ENCODE measurements around the gene SFT2D2.

The SFT2D2 gene

DNA sequence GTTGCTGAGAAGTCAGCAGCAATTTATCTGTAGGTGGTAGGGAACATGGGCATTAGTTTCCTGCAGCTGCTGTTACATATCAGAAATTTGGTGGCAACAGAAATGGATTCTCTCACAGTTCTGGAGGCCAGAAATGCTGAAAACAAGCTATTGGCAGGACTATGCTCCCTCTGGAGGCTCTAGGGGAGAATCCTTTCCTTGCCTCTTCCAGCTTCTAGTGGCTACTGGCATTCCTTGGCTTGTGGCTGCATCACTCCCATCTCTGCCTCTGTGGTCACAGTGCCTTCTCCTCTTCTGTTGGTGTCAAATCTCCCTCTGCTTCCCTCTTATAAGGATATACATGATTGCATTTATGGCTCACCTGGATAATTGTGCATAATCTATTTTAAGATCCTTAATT, 2.5 kb upstream of the SFT2D2 start:
- TF ChIP-seq, protein P1, sequence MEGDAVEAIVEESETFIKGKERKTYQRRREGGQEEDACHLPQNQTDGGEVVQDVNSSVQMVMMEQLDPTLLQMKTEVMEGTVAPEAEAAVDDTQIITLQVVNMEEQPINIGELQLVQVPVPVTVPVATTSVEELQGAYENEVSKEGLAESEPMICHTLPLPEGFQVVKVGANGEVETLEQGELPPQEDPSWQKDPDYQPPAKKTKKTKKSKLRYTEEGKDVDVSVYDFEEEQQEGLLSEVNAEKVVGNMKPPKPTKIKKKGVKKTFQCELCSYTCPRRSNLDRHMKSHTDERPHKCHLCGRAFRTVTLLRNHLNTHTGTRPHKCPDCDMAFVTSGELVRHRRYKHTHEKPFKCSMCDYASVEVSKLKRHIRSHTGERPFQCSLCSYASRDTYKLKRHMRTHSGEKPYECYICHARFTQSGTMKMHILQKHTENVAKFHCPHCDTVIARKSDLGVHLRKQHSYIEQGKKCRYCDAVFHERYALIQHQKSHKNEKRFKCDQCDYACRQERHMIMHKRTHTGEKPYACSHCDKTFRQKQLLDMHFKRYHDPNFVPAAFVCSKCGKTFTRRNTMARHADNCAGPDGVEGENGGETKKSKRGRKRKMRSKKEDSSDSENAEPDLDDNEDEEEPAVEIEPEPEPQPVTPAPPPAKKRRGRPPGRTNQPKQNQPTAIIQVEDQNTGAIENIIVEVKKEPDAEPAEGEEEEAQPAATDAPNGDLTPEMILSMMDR (IDR thresholded peaks at IDR 0.05; ENCODE audit: insufficient read depth, low read depth, low read length, missing control alignments), result no peak
- no peak overlapping the region for H3K4me3 ChIP-seq (ENCODE audit: low read depth, low read length)
- no peak for DNase-seq (ENCODE audit: low read depth)

DNA sequence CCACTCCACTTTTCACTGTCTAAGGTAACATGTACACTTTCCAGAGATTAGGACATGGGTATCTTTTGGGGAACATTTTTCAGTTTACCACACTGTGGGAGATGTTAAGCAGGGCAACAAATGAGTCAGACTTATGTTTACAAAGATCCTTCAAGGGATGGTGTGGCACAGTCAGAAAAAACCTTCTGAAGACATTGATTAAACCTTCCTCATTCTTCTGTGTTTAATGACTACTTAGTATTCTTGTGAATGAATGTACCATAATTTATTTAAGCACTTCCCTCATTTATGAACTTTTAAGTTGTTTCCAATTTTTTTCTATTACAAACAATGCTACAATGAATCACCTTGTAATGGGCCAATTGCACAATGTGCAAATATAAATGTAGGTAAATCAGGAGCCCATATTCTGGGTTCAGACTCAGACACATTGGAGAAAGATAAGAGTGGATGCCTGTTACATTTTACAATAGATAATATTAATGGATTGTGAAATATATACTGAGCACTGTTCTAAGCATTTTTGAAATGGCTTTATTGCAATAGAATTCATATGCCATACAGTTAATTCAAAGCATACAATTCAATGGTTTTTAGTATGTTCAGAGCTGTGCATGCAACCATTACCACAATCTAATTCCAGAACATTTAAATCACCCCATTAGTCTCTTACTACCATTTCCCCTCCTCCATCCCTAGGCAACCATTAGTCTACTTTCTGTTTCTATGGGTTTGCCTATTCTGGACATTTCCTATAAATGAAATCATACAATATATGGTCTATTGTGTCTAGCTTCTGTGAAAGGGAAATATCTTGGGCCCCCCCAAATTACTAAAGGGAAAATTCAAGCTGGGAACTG, 1.9 kb upstream of the SFT2D2 start:
- TF ChIP-seq, protein P1 (IDR thresholded peaks at IDR 0.05; ENCODE audit: insufficient read depth, low read depth, low read length, missing control alignments), result no peak
- DNase-seq (ENCODE audit: low read depth), result no peak
- no peak overlapping the region for H3K4me3 ChIP-seq (ENCODE audit: low read depth, low read length)

DNA sequence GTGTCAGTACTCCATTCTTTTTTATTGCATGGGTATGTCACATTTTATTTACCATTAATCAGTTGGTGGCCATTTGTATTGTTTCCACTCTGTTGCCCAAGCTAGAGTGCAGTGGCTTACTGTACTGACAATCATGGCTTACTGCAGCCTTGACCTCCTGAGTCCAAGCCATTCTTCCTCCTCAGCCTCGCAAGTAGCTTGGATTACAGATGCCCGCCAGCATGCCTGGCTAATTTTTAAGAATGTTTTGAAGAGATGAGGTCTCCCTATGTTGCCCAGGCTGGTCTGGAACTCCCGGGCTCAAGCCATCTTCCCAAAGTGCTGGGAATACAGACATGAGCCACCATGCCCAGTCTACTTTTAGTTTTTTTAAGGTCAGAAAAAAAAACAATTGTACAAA, 813 bp upstream of the SFT2D2 start:
- TF ChIP-seq, protein P1 (IDR thresholded peaks at IDR 0.05; ENCODE audit: insufficient read depth, low read depth, low read length, missing control alignments), result no peak
- peak; percentile 21 for DNase-seq (ENCODE audit: low read depth)
- peak overlapping the region; percentile 97 for H3K4me3 ChIP-seq (ENCODE audit: low read depth, low read length)

DNA sequence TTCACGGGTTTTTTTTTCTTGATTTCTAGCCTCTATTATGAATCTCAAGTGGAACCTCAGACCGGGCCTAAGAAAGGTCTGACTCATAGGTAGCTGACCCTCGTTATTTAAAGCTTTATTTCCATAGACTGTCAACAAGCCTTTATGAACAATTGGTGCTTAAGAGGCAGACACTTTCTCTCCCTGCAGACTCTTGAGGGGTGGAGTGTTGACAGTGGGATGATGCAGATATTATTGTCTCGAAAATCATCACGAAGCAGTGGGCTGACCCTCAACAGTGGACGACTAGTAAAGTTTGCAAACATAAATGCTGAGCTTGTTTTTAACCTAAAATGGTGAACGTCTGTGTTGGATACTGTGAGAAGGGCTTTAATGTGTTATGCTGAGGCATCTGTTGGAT, 1.8 kb downstream of the SFT2D2 start:
- TF ChIP-seq, protein P1 (IDR thresholded peaks at IDR 0.05; ENCODE audit: insufficient read depth, low read depth, low read length, missing control alignments), result no peak
- DNase-seq (ENCODE audit: low read depth), result peak; percentile 52
- peak overlapping the region; percentile 97 for H3K4me3 ChIP-seq (ENCODE audit: low read depth, low read length)

DNA sequence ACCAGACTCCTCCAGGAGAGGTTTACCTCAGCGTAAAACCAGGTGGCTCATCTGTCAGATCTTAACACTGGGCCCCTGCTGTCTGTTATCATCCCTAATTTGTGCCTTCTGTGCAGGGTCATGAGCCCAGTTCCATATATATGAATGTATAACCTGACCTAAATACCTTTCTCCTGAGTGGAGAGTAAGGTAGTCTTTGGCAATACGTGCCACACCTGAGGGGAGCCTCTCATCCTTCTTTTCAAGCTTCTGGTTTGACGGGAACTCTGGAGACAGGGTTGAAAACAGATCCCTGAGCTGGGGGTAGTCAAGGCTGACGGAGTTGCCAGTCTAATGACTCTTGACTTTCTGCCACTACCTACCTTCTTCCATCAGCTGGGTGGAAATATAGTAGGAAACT, 4.1 kb downstream of the SFT2D2 start:
- TF ChIP-seq, protein P1 (IDR thresholded peaks at IDR 0.05; ENCODE audit: insufficient read depth, low read depth, low read length, missing control alignments), result no peak
- no peak for DNase-seq (ENCODE audit: low read depth)
- no peak overlapping the region for H3K4me3 ChIP-seq (ENCODE audit: low read depth, low read length)

DNA sequence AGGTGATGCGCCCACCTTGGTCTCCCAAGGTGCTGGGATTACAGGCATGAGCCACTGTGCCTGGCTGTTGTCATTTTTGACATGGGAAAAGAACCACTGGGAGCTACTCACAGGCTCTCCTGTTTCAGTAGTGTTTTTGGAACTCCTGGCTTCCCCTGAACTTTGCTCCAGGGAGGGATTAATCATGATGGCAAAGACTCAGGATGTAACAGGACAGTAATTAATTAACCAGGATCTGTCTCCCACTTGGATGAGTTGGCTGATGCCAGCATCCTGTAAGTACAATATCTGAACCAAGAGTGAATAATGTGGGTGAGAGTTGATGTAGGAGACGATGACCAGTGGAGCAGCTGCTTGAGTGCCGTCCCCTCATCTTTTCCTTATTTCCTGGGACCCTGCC, 4.9 kb downstream of the SFT2D2 start:
- no peak for DNase-seq (ENCODE audit: low read depth)
- TF ChIP-seq, protein P1 (IDR thresholded peaks at IDR 0.05; ENCODE audit: insufficient read depth, low read depth, low read length, missing control alignments), result no peak
- H3K4me3 ChIP-seq (ENCODE audit: low read depth, low read length), result no peak overlapping the region
